ENCODE data around the gene RBP5.
"Not testable (repeated sequence)": the region's sequence is repeated elsewhere in the genome, so short reads cannot be mapped to it uniquely, and the experiment has no call there.

The RBP5 gene

DNA sequence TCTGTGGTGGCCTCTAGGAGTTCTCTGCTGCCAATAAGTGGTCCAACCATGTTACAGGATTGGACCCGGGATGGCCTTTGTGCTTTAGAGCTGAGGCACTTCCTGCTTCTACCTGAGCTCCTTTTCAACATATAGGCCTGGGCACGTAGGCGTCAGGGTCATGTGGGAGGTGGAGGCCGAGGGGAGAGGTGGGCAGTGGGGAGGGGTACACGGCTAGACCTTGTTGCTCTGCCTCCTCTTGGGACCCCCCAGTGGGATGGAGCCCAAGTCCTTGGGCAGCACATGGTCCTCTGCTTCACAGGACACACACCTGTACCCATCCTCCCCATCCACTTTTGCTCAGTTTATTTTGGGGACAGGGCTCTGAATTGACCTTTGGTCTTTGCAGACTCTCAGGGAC is 7.4 kb downstream of the RBP5 start:
- DNase-seq = no peak

DNA sequence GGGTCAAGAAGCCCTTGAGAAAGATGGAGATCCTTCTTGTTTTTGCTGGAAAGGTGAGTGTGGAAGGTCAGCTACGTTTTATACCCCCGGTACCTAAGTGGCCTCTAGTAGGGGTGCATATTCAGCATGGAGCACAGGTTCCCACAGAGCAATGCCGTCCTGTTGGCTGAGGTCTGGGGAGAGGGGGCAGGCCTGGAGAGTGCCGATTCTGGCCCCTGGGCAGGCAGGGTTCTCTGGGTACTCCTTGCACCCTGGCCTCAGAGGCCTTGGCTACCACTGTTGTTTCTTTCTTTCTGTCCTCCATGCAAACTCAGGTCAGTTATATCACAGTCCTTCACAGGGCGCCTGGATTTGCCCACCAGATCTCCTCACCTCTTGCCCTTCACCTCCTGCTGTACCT is 8.5 kb downstream of the RBP5 start:
- DNase-seq = no peak

DNA sequence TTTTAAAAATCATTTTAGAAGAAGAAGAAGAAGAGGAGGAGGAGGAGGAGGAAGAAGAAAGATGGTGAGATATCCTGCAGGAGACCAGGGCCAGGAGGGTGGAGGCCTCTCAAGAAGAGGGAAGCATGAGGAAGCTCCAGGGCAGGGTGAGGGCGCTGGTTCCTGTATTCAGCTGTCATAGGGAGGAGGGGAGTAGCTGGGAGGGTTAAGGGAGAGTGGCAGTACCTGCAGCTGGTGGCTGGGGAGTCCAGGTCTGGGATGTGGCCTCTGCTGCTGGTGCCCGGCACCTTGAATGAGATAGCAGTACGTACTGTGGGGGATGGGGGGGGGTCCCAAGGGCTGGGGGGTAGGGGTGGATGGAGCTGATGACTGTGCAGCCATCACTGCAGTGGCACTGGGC is 9.8 kb downstream of the RBP5 start:
- no peak for DNase-seq

DNA sequence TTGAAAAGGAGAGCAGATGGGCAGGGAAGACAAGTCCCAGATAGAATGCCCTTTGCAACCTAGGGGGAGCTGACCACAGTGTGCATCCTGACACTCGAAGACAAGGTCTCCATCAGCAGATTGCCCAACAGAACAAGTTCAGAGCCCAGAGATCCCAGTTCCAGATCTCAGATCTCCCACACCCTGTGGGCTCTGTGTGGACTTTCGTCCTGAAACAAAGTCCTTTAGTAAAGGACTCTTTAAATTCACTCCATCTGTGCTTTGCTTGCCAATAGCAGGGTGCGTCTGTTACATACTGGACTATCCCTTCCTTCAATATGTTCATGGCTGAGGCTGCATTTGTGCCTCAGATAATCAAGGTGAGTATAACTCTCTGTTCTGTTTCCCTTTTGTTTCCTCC is 11.0 kb downstream of the RBP5 start:
- no peak for DNase-seq

DNA sequence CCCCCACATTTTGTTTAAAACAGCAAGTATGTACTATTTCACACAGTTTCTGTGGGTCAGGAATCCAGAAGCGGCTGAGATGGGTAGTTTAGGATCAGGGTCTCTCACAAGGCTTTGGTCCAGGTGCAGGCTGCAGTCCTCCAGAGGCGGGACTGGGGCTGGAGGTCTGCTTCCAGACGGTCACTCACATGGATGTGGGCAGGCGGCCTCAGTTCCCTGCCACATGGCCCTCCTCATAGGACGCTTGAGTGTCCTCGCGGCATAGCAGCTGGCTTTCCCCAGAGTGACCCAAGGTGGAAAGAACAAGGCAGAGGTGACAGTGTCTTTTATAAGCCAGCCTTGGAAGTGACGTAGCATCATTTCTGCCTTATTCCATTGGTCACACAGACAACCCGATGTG is 11.8 kb downstream of the RBP5 start:
- DNase-seq = no peak

DNA sequence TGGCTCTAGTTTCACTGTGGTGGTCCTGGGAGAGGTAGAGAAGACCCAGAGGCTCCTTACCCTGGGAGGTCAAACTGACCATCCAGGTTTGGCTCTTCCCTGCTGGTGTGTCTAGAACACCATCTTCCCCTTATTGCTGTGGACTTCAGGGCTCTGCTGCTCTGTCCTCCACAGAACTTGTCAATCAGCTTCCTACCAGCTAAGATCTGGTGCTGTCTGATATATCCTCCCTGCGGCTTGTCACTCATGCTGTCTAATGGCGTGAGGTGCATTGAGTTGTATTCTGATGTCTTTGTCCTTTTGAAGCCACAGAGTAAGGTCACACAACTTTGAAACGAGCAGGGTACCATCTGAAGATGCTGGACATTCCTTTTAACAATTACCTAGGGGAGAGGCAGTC is 12.5 kb downstream of the RBP5 start:
- DNase-seq = no peak

DNA sequence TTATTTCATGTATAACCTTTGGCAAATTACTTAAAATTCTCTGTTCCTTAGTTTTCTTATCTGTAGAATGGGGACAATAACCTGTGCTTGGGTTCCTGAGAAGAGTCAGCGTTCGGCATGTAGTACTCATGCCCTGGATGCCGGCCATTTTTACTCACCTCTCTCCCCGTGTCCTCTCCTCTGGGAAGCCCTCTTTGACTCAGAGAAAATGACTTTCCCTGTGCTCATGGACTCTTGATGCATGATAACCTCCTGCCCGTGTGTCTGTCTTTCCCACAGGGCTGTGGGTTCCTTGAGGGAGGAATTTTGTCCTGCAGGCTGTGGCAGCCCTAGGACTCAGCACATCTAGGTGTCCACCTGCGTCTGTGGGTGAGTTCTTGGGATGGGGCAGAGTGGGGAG is 13.8 kb downstream of the RBP5 start:
- DNase-seq = no peak

DNA sequence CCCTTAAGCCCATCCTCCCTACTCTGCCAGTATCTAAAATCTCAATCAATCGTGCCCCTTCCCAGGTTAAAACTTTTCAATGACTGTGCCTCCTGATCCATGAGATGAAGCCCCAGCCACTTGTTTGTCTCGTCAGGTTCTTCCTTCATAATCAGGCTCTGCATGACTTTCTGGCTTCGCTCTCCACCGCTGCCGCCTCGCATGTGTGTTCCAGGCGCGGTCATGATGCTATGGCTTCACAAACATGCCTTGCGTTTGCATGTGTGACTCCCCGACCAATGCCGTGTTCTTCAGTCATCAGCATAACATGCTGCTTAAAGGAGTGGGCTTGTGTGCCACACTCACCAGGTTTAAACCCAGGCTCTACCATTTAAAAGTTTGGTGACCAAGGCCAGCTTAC is 14.7 kb downstream of the RBP5 start:
- DNase-seq = no peak

DNA sequence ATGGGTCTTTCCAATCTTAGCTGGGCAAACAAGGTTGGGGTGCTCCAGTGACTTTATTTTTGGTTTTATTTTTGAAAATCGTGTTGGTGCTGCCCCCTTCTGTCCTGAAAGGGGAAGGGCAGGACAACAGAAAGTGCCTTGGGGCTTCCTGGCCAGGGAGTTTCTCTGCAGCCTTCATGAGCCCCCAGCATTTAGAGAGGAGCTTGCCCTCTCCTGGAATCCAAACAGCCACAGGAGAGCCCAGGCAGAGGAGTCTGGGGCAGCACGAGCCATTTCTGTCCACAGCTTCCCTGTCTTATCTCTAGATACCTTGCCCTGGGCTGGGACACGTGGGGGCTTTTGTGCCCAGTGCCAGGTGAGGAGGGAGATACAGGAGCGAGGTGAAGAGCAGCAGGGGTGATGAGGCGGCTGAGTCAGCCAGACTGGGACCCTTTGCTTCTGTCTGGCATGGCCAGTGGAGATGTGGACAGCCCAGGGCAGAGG is 15.3 kb downstream of the RBP5 start:
- peak; percentile 19 to 33 for DNase-seq

DNA sequence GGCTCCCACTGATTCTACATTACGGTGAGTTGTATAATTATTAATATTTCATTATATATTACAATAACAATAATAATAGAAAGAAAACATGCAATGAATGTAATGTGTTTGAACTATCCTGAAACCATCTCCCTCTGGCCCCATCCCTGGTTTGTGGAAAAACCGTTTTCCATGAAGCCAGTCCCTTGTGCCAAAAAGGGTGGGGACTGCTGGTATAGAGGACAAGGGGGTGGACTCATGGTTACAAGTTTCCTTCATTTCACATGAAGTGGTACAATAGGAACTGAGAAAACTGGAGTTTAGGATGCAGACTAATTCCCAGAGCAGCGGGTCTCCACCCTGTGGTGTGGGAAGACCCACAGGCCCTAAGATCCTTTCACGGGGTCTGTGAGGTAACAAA is 16.6 kb downstream of the RBP5 start:
- DNase-seq = no peak

DNA sequence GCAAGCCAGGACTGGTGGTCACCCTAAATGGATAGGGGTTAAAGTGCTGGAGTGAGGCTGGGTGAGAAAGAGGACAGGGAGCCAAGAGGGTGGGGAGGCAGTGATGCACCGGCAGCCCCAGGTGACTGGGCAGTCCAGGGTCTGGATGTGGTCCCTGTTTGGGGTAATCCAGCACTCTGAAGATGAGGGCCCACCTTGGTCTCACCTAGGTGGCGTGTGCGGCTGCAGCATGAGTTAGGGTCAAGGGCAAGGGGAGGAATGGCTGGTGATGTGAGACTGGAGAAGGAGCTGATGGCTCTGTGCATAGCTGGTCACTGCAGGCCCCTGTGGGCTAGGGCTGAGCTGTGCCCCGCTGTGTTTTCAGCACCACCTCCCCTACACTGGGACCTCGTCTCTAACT is 18.0 kb downstream of the RBP5 start:
- DNase-seq = no peak

DNA sequence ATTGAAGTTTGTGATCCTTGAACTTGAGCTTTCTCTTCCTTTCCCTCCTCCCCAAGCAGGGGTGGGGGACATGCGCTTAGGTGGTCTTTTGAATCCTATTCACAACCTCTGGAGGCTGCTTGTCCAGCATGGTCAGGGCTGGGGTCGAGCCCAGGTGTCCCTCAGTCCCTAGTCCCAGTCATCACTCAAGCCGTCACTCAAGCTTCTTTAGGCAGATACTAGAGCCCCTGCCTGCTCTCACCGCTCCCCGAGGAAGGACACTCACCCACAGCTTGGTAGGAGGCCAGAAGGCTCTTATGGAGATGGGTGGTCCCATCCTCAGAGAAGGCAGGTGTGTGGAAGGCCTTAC is 19.1 kb downstream of the RBP5 start:
- DNase-seq = no peak

DNA sequence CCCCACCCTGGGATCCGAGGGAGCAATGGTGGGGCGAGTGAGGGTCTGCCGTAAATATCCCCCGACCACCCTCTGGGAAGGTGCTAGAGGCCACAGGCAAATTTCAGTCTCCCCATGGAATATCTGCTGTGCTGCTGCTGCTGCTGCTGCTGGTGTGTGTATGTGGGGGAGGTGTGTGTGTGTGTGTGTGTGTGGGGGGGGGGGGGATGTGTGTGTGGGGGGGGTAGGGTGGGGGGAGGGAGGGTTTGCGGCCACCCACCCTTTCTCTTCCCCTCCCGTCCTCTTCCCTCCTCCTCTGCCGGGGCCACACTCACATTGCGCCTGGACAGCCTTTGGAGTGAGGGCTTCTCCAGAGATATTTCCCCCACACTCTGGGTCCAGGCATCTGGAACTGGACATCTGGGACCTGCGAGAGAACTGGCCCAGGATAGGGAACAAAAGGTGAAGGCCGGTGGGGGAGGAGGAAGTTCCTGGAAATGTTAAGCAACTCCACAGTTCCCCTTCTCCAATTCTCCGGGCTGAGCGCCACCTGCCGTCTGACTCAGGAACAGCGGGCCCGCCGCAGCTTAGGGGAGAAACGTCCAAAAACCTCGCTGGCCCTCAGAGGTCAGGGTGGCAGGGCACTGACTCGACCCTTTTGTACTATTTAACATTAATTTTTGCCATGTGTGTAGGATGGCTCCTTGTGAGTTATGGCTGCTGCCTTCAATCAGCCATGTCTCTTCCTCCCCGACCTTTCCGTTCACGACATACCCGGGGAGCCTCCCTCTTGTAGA is 19.7 kb downstream of the RBP5 start, which contains the start of gene C1RL:
C1RL (minus strand) TSS at position 419 of the 776 bp plus-strand sequence; CDS start at position 385, 34 bp downstream.
- DNase-seq = peak; percentile 65 to 81

DNA sequence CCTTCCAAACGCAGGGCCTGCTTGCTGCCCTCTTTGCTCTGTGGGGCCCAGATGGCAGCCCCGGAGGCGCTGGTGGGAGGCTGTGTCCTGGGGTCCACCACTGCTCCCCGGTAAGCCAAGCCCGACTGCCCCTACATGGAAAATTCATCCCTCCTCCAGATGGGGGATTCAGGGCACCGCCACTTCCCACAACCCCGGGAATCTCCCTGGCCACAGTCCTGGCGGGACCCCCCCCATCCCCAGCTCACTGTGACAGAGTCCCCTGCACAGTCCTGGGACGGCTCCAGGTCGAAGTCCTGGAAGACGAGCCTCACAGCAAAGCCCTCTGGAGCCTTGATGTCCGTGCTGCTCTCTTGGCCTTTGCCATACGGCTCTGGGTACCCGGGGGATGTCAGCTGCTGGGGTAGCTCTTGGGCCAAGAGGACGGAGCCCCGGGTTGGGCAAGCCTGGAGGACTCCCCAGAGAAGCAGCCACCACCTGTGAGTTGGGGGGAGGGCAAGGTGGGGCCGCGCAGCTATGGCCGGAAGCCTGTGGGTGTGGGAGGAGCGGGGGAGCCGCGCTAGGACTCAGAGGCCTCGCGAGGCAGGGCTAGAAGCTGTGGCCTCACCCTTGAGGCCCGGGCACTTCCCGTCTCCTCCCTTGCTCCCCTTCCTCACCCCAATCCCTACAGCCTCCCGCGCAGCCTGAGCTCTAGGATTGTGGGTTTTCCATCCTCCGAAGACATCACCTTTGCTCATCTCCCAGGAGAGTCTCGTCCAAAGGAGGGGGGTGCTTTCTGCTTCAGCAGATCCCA is 20.5 kb downstream of the RBP5 start:
- peak; percentile 82 to 87 for DNase-seq

DNA sequence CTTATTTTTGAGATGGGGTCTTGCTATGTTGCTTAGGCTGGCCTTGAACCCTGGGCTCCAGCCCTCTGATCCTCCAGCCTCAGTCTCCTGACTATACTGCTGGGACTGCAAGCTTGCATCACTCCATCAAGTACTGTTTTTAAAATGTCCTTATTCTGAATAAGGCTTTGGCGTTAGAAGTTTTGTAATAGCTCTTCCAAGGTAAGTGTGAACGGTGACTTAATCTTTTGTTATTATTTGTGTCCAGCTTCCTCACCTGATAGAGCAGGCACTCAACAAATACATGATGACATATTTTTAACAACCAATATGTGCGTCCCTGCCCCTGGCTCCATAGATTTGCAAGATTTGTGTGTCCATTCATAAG is 21.1 kb downstream of the RBP5 start:
- DNase-seq = no peak

DNA sequence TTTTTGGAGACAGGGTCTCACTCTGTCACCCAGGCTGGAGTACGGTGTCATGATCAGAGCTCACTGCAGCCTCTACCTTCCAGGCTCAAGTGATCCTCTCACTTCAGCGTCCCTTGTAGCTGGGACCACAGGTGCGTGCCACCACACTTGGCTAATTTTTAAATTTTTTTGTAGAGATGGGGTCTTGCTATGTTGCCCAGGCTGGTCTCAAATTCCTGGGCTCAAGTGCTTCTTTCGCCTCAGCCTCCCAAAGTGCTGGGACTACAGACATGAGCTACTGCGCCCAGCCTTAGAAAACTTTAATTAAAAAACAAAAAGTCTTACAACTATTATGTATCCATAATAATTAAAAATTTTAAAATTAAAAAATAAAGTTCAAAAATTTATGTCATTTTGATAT is 21.5 kb downstream of the RBP5 start:
- not testable (repeated sequence) for DNase-seq

DNA sequence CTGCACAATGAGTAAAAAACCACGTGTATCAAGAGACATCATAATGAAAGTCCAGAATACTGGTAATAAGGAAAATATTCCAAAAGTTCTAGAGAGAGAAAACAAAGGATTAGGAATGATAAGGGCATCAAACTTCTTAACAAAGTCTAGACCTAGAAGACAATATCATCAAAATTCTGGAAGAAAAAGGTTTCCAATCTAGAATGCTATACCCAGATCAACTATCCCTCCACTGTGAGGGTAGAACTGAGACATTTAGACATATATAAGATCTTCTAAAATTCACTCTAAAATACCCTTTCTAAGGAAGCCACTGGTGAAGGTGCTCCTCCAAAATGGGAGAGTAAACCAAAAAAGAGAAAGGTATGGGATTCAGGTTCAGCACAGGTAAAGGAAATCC is 22.6 kb downstream of the RBP5 start:
- DNase-seq = no peak

DNA sequence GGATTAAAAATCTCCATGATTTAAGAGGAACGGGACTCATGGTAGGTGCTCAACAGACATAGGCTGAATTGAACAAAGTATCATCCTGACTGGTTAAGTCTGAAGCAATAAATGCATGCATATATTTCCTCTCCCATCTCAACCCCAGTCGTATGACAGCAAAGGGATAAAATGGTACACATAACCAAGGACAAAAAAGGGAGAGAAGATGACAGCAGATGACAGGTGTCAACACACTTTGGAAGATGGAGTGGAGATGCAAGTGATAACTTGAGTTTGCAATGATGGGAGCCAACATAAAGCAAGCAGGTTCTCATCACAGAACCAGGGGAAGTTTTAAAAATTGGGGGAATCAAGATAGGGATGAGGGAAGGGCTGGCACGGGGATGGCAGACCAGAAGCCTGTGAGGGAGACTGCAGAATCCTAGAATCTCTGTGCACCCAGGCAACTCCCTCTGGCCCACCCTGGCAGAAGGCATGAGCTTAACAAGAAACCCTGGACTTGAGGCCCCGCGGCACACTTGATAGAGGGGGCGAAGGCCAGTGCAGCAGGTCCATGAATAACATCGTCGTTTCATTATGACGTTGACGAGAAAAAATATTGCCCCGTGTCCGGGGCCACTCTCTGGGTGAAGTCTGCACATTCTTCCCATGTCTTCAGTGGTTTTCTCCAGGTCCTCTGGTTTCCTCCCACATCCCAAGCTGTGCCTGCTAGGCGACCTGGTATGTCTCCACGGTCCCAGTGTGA is 24.7 kb downstream of the RBP5 start:
- no peak for DNase-seq

DNA sequence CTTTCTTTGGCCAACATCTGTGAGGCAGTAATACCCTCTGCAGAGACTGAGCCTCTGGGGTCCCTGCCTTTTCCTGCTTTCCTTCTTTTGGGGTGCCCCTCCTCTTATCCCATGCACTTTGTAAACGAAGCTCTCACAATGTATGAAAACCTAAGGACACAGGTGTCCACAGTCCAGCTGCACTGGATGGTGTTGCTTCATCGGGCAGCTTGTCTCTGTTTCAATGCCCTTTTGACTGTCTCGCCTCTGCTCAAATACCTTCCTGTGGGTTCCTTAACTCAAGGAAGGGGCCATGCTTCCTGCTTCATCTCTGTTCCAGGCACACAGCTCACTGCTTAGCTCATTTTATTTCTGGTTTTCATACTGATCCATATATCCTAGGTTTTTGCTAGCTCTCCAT is 26.1 kb downstream of the RBP5 start:
- no peak for DNase-seq

DNA sequence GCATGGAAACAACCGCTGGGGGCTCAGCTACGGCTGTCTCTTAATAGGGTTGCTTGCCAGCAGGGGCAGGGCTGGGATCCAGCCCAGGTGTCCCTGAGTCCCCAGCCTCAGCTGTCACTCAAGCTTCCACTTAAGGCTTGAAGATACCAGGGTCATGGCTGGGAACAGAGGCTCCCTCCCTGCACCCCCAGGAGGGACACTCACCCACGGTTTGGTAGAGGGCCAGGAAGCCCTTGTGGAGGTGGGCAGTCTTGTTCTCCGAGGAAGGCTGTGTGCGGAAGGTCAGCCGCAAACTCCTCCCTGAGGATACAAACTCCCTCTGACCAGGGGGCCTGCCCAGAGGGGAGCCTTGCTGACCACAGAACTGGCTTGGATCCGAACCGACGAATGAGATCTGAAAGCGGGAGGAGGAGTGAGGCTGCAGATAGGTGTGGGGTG is 27.0 kb downstream of the RBP5 start:
- DNase-seq = peak; percentile 14 to 71

DNA sequence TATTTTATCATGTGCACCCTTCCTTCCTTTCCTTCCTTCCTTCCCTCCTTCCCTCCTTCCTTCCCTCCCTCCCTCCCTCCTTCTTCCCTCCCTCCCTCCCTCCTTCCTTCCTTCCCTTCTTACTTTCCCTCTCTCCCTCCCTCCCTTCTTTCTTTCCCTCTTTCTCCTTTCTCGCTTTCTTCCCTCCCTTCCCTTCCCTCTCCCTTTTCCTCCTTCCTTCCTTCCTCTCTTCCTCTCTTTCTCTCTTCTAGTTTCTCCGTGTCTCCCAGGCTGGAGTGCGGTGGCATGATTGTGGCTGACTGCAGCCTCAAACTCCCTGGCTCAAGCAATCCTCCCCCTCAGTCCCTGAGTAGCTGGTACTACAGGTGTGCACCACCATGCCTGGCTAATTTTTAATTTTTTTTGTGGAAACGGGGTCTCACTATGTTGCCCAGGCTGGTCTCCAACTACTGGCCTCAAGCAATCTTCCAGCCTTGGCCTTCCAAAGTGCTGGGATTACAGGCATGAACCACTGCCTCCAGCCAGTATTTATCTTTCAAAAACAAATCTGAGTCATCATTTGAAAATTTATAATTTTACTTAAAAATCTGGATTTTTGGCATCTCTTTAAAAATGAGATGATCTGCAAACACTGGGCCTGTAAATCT is 27.5 kb downstream of the RBP5 start:
- no peak for DNase-seq

DNA sequence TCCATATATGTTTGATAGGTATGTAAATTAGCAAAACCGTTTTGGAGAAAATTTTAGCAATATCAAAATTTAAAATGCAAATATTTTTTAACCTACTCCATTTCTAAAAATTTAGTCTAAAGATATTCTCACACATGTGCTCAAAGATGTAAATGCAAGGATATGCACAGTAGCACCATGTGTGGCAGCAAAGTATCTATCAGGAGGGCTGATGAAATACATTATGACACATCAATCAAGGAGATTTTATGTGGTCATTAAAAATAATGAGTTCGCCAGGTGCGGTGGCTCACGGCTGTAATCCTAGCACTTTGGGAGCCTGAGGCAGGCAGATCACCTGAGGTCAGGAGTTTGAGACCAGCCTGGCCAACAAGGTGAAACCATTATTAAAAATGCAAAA is 28.4 kb downstream of the RBP5 start:
- peak; percentile 73 to 88 for DNase-seq
